ENCODE data around the gene CHRM4.

The CHRM4 gene

DNA sequence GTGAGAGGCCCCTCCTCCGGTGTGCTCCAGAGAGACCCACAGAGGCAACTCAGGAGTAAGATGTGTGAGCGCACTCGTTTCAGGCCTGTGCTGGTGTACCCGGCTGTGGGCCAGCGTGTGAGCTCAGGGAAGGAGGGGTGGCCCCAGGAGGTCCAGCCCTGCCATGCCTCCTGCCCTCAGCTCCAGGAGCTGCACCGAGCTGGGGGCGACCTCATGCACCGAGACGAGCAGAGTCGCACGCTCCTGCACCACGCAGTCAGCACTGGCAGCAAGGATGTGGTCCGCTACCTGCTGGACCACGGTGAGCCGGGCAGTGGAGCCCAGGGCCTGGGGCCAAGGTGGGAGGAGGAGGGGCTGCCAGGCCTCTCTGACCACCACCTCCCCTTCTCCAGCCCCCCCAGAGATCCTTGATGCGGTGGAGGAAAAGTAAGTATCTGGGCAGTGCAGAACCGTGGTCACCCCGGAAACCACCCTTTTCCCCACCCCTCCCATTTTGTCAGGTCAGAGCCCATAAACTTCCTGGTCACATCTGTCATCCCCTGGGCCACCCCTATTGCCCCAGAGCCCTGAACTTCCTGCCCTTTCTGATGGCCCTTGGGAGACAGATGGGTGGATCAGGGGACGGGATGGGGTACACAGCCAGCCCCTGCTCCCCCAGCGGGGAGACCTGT, 12.6 kb downstream of the CHRM4 start:
- peaks cover 20% of the 10 kb centered on the region for H3K36me3 ChIP-seq (ENCODE audit: control insufficient read depth, insufficient read depth, low read length)
- DNase-seq (ENCODE audit: extremely low read depth, insufficient read length) = no peak
- peaks cover 1% of the 10 kb centered on the region; the same call in 1 of the 2 replicates for H3K27me3 ChIP-seq (replicated peaks; ENCODE audit: control insufficient read depth, insufficient read depth, low read length)
- H3K4me3 ChIP-seq (replicated peaks; ENCODE audit: low read depth, low read length) = no peak overlapping the region
- TF ChIP-seq, protein P1, sequence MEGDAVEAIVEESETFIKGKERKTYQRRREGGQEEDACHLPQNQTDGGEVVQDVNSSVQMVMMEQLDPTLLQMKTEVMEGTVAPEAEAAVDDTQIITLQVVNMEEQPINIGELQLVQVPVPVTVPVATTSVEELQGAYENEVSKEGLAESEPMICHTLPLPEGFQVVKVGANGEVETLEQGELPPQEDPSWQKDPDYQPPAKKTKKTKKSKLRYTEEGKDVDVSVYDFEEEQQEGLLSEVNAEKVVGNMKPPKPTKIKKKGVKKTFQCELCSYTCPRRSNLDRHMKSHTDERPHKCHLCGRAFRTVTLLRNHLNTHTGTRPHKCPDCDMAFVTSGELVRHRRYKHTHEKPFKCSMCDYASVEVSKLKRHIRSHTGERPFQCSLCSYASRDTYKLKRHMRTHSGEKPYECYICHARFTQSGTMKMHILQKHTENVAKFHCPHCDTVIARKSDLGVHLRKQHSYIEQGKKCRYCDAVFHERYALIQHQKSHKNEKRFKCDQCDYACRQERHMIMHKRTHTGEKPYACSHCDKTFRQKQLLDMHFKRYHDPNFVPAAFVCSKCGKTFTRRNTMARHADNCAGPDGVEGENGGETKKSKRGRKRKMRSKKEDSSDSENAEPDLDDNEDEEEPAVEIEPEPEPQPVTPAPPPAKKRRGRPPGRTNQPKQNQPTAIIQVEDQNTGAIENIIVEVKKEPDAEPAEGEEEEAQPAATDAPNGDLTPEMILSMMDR (IDR thresholded peaks at IDR 0.05; ENCODE audit: insufficient read depth, low read length, poor library complexity, severe bottlenecking) = no peak

DNA sequence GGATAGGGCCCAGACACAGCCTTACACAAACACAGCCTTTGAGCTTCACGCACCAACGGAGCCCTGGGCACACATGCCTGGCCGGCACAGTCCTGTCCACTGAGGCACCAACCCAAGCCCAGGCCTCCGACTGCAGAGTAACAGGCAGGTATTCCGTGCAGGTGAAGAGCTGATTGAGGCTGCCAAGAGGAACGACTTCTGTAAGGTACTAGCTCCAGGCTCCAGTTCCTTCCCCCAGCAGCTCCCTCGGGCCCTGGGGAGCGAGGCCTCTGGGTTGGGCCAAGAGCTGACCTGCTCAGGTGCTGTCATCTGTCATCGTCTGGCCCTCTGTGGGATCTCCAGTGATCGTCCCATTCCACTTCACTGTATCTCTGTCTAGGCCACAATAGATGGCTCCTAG, 13.3 kb downstream of the CHRM4 start:
- DNase-seq (ENCODE audit: extremely low read depth, insufficient read length) = no peak
- H3K4me3 ChIP-seq (replicated peaks; ENCODE audit: low read depth, low read length) = no peak overlapping the region
- peaks cover 1% of the 10 kb centered on the region; the same call in 1 of the 2 replicates for H3K27me3 ChIP-seq (replicated peaks; ENCODE audit: control insufficient read depth, insufficient read depth, low read length)
- TF ChIP-seq, protein P1 (IDR thresholded peaks at IDR 0.05; ENCODE audit: insufficient read depth, low read length, poor library complexity, severe bottlenecking) = no peak
- peaks cover 24% of the 10 kb centered on the region for H3K36me3 ChIP-seq (ENCODE audit: control insufficient read depth, insufficient read depth, low read length)

DNA sequence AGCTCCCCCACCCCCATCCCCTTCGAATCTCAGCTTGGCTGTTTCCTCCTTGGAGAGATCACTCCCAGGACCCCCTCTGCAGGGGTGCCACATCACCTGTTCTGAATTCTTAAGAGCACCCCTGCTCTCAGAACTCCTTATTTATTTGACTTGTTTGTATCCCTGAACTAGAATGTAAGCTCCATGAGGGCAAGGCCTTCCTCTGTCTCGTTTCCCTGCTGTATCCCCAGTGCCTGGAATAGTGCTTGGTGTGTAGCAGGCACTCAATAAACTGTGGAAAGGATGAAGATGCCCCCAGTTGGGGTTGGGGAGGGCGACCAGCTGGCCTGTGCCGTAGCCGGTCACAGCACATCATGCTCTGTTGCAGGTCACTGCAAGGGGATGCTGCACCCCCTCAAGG, 13.7 kb downstream of the CHRM4 start:
- DNase-seq (ENCODE audit: extremely low read depth, insufficient read length) = no peak
- Histone ChIP-seq H3K27me3 (replicated peaks; ENCODE audit: control insufficient read depth, insufficient read depth, low read length) (peaks cover 1% of the 10 kb centered on the region; the same call in 1 of the 2 replicates), H3K4me3 (replicated peaks; ENCODE audit: low read depth, low read length) (no peak overlapping the region), H3K36me3 (ENCODE audit: control insufficient read depth, insufficient read depth, low read length) (peaks cover 24% of the 10 kb centered on the region)
- TF ChIP-seq, protein P1 (IDR thresholded peaks at IDR 0.05; ENCODE audit: insufficient read depth, low read length, poor library complexity, severe bottlenecking) = no peak

DNA sequence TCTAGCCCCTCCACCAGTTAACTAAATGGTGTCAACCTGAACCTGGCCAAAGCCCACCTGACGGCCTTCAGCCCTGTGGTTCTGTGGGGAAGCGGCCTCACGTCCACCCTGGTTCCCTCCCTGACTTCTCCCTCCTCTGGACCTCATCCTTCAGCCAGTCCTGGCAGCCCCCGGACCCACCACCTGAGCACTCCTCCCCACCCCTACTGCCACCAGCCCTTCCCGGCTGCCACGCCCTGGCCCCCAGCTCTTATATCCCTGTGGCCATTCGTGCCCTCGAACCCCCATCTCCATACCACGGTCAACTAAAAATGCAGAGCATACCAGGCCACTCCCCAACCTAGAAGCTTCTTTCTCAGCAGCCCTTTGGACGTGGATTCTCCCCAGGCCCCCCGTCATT, 14.3 kb downstream of the CHRM4 start:
- TF ChIP-seq, protein P1 (IDR thresholded peaks at IDR 0.05; ENCODE audit: insufficient read depth, low read length, poor library complexity, severe bottlenecking) = no peak
- DNase-seq (ENCODE audit: extremely low read depth, insufficient read length) = no peak
- Histone ChIP-seq H3K4me3 (replicated peaks; ENCODE audit: low read depth, low read length) (no peak overlapping the region), H3K36me3 (ENCODE audit: control insufficient read depth, insufficient read depth, low read length) (peaks cover 25% of the 10 kb centered on the region), H3K27me3 (replicated peaks; ENCODE audit: control insufficient read depth, insufficient read depth, low read length) (no peaks in the 10 kb centered on the region)

DNA sequence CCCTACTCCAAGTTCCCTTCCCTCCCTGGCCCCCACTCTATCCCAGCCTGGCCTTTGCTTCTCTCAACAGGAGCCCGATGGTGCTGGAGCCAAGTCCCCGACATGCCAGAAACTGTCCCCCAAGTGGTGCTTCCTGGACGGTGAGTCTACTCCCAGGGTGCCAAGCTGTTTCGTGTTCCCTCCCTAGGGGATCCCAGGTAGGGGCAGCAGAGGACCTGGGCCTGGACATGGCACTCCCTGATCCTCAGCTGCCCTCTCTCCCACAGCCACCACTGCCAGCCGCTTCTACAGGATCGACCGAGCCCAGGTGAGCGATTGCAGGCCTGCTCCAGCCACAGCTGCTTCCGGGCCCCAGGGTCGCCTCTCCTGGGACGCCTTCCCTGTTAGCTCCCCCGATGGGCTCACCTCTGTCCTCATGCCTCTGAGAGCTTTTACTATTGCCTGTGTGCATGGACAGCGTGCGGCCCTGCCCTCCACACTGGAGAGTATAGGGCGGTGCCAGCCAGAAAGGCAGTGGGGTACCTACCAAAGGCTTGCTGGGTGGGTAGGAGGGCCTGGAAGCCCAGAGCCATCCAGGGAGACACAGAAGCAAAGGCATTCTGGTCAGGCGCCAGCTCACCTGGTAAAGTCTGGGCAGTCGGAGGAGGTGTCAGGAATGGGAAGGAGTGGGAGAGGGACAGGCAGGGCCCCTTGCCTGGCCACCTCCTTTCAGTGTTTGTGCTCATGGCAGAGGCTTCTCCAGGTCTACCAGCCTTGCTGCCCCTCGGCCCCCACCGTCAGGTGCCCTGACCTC, 15.1 kb downstream of the CHRM4 start:
- TF ChIP-seq, protein P1 (IDR thresholded peaks at IDR 0.05; ENCODE audit: insufficient read depth, low read length, poor library complexity, severe bottlenecking) = no peak
- no peak for DNase-seq (ENCODE audit: extremely low read depth, insufficient read length)
- H3K27me3 ChIP-seq (replicated peaks; ENCODE audit: control insufficient read depth, insufficient read depth, low read length) = no peaks in the 10 kb centered on the region
- H3K4me3 ChIP-seq (replicated peaks; ENCODE audit: low read depth, low read length) = no peak overlapping the region
- H3K36me3 ChIP-seq (ENCODE audit: control insufficient read depth, insufficient read depth, low read length) = peaks cover 30% of the 10 kb centered on the region
